HG03025 (cell line): ENCODE results near the gene GDF9.
A peak's percentile ranks its signal among the peaks of the same experiment; 100 is the strongest.

Experiments used
- ATAC-seq: cut with Tn5 transposase; IDR thresholded peaks from one replicate; pipeline ENCODE4 v1.9.1; 2021; ENCODE audit warnings: mild to moderate bottlenecking, moderate library complexity; ENCODE audit not compliant: unreplicated experiment, low FRiP score

GDF9 gene

DNA sequence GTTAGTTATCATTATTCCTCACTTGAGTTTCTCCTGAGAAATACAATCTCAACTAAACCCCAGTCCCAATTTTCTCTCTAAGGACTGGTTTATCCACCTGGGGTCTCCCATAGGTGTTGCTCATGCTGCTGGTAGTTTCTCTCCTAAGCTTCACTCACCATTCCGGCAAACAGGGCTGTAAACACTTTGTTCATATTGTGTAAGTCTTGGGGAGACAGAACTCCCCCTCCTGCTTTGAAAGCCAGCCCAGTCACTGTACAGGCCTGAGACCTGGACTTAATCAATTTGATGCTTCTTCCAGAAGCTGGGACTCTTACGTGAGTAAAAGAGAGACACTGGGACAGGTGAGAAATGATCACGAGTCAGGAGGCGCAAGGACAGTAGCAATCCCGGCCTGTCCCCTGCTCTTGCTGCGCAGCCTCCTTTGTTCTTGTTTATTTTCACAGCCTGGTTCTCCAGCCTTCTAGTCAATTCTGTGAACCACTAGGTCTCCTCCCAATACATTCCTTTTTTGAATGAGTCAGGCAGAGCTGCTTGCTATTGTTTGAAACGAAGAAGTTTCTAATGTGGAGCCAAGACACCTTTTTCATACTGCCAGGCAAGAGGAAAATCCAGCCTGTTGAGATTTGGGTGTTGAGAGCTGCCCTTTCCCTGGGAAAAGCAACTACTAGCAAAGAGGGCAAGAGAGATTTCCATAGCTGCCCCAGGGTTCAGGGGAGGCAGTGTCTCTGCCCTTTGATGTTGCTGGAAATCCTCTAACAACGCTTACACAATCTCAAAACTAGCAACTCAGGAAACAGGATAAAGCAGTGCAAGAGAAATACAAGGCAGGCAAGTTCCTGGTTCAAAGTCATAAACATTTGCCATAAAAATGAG is 26.6 kb downstream of the GDF9 start:
- ATAC-seq: no peak

DNA sequence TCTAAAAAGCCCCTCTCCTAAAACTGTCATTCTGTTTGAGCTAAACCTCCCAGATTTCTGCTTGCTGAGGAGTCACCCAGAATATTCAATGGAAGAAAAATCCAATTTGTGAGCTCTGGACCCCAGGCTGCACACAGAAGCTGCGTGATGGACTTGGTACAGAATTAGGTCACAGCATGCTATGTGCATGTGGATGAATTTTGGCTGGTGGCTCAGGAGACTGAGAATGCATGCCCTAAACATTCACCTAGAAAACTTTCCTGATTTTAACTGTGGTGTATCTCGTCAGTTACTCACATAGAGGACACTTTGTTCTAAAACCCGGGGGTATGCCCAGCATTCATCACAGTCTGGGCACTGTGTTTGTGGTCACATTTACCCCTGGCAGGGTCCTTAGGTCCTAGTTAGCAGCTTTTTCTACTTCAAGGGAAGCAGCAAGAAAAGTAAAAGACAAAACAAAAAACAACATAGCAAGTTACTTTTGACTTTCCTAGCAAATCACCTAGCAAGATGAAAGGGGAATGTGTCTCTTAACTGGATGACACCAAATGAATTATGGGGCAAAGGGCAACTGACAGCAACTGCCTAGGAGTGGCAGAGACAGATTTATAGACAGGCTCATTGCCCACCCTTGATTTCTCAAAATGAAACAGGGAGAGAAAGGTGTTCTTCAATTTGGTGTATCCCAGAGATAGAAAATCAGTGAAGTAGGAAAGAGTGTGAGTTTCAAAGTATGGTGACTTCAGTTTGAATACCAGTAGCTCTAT is 27.6 kb downstream of the GDF9 start:
- no peak for ATAC-seq

DNA sequence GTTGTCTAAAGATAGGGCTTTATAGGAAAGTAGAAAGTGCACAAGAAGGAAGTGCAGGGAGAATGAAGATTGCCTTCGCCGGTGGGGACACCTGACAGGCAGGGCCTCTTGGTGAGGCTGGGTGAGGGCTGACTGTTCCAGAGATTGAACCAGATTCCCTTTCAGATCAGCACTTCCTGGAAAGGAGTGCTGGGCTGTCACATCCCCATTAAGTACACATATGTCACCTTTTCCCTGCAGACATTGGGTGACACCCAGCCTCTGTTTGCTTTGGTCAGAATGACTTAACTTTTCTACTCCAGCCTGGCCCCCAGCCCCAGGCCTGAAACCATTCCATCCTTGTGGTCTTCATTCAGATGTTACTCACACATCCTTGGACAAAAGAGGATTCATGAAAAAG is 28.4 kb downstream of the GDF9 start:
- no peak for ATAC-seq

DNA sequence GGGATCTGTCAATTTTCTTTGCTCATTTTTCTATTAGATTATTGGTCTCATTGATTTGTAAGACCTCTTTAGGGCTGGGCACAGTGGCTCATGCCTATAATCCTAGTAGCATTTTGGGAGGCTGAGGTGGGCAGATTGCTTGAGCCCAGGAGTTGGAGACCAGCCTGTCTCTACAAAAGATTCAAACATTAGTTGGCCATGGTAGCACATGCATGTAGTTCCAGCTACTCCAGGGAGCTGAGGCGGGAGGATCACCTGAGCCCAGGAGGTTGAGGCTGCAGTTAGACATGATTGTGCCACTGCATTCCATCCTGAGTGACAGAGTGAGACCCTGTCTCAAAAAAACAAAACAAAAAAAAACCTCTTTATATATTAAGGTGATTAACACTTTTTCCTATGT is 29.4 kb downstream of the GDF9 start:
- ATAC-seq: no peak

DNA sequence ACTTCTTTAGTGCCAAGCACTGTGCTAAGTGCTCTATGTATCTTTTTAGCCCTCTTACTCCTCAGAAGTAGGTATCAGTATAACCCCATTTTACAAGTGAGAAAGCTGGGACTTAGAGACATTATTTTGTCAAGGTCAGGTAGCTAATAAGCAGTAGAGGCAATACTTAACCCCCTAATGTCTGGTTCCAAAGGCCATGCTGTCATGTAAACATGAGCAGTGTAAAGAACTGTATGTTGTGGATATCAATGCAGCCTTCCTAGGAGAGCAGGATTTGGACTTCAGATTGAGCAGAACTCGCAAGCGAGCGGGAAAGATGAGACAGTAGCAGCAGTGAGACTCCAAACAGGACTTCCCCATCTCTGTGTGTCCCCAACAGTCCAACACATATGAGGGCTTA is 32.2 kb downstream of the GDF9 start:
- ATAC-seq: no peak

DNA sequence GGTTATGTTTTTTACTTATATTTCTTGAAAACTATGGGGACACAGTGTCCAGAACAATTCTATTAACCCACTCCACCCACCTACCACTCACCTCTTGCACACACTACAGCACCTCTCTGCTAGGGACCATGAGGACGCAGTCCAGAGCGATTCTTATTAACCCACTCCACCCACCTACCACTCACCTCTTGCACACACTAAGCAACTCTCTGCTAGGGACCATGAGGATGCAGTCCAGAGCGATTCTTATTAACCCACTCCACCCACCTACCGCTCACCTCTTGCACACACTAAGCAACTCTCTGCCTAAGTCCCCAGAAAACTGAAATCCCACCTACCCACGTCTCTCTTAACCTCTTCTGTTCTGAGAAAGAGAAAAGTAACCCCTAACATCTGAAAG is 33.7 kb downstream of the GDF9 start:
- ATAC-seq: no peak

DNA sequence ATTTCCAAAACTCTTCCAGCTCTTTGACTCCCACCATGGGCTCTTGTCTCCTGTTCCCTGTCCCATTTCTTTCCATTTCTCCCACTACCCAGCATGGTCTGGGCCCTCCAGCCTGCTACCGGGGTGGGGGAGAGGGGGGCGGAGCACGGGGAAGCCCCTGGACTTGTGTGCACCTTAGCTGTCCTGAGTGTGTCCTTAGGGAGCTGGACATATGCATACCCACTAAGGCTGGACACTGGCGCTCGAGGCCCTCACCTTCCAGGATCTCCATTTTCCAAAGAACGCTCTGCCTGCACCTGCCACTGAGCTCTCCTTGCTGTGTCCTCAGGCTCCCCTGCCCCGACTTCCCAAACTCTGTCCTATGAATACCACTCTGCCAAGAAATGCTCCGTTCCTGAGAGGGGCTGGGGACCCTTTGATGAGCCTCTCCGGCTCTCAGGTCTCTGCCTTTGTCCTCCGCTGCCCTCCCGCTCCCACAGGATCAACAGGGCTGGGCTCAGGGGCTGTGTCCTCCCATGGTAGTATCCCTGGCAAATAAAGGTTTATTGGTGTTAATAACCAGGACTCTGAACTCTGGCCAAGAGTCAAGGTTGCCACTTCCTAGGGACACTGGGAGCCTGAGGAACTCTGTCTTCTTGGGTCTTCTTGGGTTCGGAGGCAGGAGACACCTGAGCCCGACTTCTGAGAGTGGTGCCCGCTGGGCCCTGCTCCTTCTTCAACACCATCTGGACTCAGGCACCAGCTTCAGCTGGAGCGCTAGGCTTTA is 35.0 kb downstream of the GDF9 start:
- ATAC-seq: no peak

DNA sequence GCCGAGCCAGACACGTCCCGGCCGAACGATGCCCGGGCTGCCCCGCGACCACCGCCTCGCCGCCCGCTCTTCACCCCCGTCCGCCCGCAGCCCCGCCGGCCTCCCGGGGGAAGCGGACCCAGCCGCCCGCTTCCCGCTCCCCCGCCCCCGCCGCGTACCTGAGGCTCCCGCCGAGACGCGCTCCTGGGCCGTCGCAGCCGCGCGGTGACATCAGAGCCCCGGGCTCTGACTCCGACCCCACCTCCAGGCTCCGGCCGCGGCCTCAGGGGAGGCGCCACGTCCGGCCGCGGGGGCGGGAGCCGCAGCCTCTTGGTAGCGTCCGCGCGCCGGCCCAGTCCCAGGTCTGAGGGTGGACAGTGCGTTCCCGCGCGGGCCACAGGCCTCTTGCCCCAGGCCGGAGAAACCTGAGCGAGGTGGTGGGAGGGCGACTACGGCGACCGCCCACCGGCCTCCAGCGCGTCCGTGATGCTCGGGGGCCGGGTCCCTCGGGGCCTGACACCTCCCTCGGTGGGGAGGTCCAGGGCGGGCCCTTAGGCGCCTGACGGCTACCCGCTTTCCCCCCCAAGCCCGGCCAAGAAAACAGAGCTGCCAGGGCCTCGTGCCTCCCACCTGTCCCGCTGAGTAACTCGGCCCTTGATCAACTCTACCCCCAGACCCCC is 35.7 kb downstream of the GDF9 start, which contains the start of gene SHROOM1:
SHROOM1 (minus strand) TSS at position 212 of the 659 bp plus-strand sequence. CDS start 4,507 bp downstream, outside the sequence.
- peak; percentile 65 for ATAC-seq

DNA sequence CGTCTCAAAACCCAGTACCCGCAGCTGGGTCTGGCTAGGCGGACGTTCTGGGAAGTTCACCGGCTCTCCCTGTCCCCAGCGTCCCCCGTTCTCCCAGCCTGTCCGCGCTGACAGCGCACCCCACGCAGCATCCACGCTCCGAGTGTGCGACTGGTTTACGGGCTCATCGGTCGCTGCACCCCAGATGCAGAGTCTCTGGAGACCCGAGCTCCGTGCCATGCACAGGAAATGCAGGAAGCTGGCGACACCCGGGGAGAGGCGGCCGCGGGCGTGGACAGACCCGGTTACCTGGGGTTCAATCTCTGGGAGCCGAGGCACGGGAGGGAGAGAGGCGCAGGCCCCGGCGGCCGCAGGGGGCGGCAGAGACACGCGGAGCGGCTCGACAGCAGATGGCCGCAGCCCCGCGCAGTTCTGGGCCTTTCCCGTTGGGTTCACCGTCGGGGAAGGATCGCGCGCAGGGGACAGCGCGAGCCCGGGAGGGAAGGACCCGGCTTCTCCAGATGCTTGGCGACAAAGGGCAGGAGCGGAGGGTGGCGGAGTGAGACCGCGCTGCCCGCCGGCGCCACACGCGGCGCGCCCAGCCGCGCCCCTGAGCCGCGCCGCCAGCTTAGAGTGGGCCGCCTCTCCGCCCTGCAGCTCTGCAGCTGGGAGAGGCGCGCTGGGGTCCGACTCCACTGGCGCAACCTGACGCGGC is 36.4 kb downstream of the GDF9 start:
- peak; percentile 62 for ATAC-seq

DNA sequence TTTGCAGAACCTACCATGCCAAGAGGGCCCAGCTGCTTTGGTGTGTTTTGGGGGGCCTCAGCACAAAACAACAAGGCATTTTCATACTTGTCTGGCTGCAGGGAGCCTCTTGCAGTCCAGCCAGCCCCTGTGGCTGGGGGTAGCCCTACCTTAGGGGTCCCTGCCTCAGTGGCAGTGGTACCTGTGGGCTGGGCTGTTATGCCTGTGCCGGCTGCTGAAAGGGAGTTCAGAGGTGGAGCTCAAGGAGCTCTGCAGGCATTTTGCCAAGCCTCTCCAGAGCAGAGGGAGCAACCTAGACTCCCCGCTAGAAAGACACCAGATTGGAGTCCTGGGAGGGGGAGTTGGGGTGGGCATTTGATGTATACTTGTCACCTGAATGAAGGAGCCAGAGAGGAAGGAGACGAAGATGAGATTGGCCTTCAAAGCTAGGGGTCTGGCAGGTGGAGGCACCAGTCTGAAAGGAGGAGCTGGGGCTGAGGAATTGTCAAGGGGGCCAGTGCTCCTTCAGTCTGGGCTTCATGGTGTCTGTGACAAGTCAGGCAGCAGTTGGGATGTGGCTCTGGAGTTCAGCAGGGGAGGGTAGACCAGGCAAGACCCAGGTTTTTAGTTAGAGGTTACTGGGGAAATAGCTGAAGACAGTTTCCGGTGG is 37.3 kb downstream of the GDF9 start:
- no peak for ATAC-seq

DNA sequence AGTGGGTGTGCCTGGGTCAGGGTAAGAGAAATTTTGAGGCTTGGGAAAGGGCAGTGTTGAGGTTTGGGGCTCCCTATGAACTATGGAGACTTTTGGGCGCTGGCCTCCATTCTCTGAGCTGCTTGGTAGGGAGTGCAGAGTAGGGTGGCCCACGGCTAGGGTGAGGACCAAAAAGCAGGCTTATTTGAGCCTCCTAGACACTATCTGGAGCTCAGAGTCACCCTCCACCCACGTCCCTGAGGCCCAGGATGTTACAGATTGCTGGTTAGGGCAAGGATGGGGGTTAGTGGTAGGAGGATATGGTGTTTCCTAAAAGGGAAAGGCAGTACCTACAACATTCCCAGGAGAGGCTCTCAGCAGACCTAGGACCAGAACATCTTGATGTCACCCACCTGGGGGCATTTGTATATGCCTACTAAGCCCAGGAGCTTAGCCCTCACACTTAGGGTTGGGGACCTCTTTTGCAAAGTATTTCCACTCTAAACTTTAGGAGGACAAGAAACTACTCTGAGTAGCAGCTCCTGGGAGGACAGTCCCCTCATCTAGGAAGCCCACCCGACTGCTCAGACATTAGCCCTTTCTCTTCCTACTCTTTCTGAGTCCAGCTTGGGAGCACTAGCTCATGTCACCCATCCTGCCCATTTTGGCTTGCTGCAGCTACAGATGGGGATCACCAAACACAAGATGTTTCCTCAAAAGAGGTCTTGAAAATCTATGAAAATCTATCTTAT is 38.2 kb downstream of the GDF9 start:
- no peak for ATAC-seq

DNA sequence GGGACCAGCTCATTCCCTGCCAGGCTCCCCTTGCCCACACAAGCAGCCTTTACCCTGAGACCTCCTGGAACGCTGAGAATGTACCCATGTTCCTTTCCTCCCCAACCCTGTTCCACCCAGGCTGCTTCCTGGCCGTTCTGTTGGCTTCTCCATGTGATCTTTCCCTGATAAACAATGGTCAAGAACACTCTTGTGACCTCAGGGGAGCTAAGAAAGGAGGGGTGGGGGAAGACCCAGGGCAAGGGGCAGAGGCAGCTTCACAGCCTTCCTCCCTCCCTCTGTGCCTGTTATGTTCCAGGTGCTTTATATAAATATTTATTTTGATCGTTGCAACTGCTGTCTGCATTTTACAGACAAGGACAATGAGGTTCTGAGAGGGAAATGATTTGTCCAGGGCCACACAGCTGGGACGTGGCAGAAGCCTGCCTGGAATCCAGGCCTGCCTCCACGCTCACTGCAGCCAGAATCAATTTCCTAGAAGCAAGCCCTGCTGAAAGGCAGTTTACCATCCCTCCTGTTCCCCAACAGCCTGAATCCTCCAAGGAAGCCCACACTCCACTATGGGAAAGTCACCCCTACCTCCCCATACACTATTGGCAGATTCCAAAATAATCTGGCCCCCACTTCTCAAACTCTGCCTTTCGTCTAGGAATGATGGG is 39.7 kb downstream of the GDF9 start:
- no peak for ATAC-seq

DNA sequence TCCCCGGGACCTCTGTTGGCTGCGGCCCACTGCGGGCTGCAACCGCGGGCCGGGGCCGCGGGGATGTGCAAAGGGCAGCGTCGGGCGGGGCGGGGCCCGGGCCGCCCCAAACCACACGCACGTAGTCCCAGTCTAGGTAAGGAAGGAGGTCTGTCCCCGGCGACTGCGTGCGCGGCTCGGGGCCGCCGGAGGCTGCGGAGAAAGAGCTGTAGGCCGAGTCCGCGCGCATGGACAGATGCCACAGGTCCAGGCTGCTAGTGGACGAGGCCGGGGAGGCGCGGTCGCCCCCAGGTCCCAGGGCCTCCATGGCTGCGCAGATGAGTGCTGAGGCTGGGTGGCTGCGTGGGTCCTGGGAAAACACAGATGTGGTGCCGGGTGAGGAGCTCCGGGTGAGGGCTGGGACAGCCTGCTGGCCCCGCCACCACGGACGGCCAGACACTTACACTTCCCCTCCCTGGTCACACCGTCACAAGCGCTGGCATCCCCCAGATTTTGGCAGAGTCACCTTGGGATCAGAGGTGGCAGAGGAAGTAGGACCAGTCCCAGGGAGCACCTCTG is 40.4 kb downstream of the GDF9 start:
- ATAC-seq: no peak

DNA sequence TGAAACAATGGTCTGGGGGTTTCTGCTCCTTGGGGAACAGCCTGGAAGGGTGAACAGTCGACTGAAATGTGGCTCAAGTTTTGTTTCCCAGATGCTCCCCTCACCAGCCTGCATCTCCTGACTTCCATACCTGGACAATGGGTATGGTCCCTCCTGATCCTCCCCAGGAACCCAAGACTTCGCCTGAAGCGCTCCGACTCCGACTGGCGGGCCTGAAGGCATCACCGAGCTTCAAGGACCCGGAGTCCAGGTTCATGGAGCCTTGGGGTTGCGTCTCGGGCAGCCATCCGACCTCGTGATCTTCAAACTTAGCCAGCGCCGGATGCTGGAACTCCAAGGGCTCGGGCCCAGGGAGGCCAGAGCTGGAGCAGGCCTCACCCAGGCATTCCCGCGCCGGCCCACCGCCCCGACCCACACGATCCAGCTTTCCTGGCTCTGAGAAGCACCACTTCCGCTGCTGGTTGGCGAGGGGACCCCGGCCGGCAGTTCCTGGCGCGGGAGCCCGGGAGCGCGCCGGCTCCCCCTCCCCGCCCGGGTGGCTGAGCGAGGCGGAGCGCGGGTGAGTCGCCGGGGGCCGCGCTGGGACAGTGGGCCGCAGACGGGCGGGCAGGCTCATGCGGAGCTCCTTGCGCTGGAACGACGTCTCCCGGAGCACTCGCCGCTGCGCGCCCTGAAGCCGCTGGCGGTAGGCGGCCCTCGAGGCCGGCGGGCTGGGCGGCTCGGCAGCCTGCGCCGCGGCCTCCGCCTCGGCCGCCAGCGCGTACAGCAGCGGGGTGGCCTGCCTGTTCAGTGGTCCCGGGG is 41.0 kb downstream of the GDF9 start:
- no peak for ATAC-seq

DNA sequence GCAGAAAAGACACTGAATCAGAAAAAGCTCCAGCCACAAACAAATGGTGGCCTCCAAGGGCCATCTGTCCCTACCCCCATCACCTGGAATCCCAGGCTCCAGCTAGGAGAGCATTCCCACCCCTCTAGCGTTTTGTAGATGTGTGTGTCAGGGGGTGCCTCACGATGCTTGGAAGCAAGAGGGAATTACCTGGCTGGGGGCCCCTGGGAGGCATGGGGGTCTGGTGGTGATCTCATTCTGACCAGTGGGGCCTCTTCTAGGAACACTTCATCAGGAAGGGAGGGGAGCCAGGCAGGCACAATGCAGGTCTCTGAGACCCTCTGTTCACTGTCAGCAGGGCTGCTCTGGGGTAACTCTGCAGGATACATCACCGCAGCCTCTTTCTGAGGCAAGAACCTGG is 41.8 kb downstream of the GDF9 start:
- ATAC-seq: no peak

DNA sequence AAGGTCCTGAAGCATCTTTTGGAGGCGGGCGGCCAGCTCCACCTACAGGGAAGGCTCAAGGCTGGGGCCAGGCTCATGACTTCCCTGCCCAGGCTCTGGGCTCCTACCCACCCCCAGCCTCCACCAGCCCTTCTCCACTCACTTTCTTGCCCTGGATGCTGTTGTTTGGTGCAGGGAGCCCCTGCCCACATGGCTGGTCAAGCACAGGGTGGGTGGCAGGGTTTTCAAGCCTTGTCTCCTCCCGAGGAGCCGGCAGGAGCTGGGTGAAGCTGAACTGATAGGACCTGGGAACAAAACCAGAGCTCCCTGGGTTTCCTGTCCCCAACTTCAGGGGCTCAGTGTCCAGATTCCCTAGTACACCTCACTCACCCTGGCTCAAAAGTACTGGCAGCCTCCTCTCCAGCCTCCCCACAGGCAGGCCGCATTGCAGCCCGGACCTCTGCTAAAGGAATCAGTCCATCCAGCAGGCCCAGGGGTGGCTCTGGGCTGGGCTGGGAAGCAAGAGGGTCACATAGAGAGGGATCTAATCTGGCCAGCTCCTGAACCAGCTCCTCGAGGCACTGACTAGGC is 42.7 kb downstream of the GDF9 start:
- ATAC-seq: no peak
